HG03095 (cell line): ENCODE data around the gene SMIM22.

Source experiments
- ATAC-seq: cut with Tn5 transposase; IDR thresholded peaks from one replicate; pipeline ENCODE4 v1.9.1; 2021; ENCODE audit warnings: moderate library complexity; ENCODE audit not compliant: unreplicated experiment

Gene SMIM22

GRCh38 chr16:4795181-4795827, at the start of gene SMIM22:
Gene SMIM22 (plus strand): TSS chr16:4795369. CDS start chr16:4795735, 366 bp downstream.
- no peak for ATAC-seq

- ATAC-seq: no peak
Observed at GRCh38 chr16:4746215-4746614, 49.0 kb upstream of the SMIM22 start.

- ATAC-seq: no peak
Observed at GRCh38 chr16:4746991-4747574, 48.1 kb upstream of the SMIM22 start.

DNA sequence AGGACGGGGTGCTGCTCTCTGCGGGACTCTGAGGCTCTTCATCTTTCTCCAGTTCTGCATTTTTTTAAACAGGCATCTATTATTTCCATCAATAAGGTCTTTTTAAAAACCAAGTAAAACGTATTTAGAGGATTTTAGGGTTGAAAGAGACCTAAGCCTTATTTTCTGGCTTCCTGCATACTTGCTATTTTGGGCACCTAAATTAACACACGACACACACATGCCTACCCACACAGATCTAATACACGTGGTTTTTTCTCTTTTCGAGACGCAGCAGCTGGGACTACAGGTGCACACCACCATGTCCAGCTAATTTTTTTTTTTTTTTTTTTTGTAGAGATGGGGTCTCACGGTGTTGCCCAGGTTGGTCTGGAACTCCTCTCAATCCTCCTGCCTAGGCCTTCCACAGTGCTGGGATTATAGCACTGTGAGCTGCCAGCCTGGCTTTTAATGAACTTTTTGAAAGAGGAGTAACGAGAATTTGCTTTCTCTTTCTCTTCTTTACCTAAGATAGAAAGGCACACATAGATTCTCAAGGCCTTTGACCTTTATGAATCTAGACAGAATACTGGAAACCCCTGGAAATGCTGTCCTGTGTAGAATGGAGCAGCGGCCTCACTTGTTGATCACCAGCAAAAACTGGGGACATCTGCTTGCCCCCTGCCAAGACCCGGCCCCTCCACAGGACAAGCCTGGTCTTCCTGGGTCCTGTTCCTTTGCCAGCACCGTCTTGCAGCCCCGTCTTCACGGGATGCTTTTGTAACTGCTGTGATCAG, 47.1 kb upstream of the SMIM22 start:
- no peak for ATAC-seq

DNA sequence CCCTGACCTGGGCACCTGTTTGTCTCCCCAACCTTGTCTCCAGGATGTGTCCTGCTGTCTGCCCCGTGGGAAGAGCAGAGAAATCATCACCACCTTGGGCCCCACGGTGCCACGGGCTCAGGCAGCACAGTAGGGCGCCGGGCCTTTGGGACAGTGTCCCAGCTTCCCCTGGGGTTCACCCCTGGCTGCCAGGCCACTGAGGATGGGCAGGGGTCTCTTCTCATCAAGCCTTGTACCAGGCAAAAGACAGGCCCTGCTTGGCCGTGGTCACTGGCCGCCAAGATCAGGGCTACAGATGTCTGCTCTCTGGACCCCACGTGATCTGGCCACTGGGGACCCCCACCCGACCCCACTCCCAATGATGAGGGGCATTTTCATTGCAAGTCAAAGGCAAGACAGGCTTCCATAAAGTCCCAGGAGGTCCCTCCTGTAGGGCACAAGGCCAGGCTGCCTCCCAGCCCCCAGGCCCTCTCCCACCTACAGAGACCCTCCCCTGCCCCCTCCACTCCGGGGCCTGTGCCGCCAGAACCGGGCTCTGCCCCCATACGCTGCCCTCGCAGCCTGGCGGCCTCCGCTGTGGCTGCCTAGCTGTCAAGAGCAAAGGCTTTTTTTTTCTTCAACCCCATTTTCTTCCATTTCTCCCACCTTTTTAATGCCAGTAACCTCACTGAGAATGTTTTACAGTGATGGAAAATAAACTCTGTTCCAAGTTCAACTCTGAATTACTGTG, 46.3 kb upstream of the SMIM22 start:
- ATAC-seq: no peak

DNA sequence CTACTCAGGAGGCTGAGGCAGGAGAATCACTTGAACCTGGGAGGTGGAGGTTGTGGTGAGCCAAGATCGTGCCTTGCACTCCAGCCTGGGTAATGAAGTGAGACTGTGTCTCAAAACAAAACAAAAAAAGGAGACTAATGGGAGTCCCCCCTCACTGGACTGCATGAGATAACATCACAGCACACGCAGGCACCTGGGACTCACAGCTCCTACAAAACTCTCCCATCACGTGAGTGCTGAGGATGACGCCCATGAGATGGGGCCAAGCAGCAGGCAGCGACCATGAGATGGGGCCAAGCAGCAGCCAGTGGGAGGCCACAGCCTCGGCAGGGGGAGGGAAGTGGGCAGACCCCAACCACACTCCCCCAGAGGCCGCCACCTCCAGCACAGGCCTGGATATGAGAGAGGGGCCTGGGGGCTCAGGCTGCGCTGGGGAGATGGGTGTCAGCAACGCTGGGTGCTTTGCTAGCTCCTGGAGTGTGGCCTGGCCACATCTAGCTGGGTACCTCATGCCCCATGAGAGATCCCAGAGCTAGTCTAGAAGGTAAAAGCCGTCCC, 45.4 kb upstream of the SMIM22 start:
- ATAC-seq: no peak

DNA sequence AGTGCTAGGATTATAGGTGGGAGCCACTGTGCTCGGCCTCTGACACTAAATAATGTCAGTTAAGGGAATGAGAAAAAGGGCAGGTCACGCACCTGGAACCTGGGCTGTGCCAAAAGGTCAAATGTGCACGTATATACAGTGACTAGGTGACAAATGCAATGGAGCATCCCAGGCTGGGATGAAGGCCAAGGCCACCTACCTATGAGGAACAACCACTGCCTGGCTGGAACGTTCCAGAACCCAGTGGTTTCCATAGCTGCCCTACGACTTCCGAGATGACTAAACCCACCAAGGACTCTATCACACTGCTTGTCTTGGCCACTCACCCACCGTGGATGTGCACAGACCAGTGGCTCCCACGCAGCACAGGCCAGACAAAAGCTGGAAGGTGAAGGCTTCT, 44.3 kb upstream of the SMIM22 start:
- ATAC-seq: no peak

DNA sequence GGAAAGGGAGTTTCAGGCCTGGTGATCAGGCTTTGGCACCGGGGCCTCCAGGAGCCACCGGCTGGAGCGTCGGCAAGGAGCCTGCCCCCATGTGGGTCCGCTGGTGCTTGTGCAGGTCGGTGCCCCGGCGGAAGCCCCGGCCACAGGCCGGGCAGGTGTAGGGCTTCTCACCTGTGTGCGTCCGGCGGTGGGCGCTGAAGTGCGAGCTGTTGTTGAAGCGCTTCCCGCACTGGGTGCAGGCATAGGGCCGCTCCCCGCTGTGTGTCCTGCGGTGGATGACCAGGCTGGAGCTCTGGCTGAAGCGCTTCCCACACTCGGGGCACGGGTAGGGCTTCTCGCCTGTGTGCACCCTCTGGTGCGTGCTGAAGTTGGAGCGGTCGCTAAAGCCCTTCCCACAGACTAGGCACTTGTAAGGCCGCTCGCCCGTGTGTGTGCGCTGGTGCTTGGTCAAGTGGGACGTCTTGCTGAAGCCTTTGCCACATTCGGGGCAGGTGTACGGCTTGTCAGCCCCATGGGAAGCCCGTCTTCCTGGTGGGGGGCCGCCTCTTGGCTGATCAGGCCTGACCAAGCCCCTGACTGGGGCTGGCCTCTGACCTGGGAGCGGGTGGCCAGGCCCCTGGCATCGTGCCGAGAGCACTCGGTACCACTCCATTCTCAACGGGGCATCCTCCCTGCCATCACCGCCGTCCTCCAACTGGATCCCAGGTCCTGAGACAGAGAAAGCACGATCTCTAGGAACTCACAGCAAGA, 42.6 kb upstream of the SMIM22 start:
- no peak for ATAC-seq

DNA sequence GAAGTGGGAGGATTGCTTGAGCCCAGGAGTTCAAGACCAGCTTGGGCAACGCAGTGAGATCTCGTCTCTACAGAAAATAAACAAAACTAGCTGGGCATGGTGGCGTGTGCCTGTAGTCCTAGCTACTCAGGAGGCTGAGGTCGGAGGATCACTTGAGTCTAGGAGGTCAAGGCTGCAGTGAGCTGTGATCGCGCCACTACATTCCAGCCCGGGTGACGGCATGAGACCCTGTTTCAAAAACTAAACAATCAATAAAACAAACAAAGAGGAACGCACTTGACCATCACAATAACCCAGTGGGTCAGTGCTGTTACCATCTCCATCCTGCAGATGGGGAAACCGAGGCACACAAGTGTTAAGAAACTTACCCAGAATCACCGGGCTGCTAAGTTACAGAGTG, 41.9 kb upstream of the SMIM22 start:
- ATAC-seq: no peak

DNA sequence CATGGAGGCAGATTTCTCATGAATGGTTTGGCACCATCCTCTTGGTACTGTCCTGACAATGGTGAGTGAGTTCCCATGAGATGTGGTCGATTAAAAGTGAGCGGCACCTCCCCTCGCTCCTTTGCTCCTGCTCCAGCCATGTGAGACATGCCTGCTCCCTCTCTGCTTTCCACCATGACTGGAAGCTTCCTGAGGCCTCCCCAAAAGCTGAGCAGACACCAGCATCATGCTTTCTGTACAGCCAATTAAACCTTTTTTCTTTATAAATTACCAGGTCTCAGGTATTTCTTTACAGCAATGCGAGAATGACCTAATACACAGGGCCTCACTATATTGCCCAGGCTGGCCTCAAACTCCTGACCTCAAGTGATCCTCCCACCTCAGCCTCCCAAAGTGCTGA, 40.3 kb upstream of the SMIM22 start:
- ATAC-seq: no peak

- ATAC-seq: no peak
Observed at GRCh38 chr16:4755687-4756086, 39.5 kb upstream of the SMIM22 start.

DNA sequence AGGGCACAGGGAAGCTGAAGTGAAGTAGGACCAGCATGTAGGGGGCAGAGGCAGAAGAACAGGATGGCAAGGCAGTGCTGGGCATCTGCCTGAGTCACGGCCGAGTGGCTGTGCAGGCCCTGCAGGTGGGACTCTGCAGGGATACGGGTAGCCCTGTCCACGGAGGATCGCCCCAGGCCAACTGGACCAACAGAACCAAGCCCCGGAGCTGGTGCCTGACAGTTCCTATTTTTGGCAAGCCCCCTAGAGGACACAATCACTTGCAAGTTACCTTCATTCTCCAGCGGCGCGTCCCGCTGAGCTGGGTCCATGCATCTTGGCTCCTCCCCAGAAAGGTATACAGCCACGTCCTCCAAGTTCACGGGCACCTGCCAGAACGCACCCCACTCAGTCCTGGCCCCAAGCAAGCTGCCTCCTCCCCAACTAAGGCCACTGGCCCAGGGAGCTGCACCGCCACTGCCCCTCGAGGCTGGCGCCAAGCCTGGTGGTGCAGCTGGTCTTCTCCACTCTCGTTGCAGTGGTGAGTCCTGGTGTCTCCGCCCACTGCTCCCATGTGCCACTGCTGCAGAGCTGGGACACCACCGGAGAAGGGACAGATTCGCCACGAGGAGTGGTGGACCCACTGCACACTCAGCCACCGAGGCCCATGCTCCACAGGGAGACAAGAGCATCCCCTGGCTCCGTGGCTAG, 34.8 kb upstream of the SMIM22 start:
- ATAC-seq: no peak

GRCh38 chr16:4762205-4762604, 33.0 kb upstream of the SMIM22 start:
- ATAC-seq: no peak

GRCh38 chr16:4763791-4764190, 31.4 kb upstream of the SMIM22 start:
- no peak for ATAC-seq

GRCh38 chr16:4765511-4766474, 29.4 kb upstream of the SMIM22 start:
- ATAC-seq: no peak

- ATAC-seq: peak; percentile 83
Observed at GRCh38 chr16:4766875-4767628, 28.1 kb upstream of the SMIM22 start, which contains the start of gene ZNF500. Gene ZNF500 (minus strand): TSS chr16:4767162. CDS start chr16:4765978, 1,184 bp downstream.

DNA sequence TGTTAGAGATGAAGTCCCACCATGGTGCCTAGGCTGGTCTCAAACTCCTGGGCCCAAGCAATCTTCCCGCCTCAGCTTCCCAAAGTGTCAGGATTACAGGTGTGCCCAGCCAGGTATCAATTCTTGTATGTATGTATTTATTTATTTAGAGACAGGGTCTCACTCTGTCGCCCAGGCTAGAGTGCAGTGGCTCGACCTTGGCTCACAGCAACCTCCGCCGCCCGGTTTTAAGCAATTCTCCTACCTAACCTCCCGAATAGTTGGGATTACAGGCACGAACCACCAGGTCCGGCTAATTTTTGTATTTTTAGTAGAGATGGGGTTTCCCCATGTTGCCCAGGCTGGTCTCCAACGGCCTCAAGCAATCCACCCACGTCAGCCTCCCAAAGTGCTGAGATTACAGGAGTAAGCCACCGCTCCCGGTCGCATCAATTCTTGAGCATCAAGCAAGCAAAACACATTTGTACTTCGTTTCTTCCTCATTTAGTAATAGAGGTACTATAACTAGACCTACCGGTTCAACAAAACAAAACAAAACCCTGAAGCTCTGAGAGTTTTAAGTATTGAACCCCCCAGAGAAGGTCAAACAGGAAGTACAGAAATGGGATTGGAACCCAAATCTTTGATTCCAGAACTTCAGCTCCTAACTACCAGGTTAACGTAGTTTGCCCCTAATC, 27.2 kb upstream of the SMIM22 start:
- peak; percentile 5 for ATAC-seq
